Retinal pigment epithelial cell (primary cell): ENCODE data around the gene BAIAP2L2.

ENCODE experiments used
- DNase-seq: peaks from one replicate; pipeline ENCODE4 v3.0.0-alpha.2; 2010; ENCODE audit warnings: low read depth
- H3K4me3 ChIP-seq: 2 replicates; pipeline ENCODE4 v1.5.1; 2011; ENCODE audit warnings: mild to moderate bottlenecking, low read length, control low read depth, moderate library complexity
- TF ChIP-seq, protein P1 (sequence below): conservative IDR thresholded peaks from 2 replicates; pipeline ENCODE4 v1.5.1; 2011; ENCODE audit warnings: low read depth, low read length, control low read depth, inconsistent platforms

BAIAP2L2 gene

DNA sequence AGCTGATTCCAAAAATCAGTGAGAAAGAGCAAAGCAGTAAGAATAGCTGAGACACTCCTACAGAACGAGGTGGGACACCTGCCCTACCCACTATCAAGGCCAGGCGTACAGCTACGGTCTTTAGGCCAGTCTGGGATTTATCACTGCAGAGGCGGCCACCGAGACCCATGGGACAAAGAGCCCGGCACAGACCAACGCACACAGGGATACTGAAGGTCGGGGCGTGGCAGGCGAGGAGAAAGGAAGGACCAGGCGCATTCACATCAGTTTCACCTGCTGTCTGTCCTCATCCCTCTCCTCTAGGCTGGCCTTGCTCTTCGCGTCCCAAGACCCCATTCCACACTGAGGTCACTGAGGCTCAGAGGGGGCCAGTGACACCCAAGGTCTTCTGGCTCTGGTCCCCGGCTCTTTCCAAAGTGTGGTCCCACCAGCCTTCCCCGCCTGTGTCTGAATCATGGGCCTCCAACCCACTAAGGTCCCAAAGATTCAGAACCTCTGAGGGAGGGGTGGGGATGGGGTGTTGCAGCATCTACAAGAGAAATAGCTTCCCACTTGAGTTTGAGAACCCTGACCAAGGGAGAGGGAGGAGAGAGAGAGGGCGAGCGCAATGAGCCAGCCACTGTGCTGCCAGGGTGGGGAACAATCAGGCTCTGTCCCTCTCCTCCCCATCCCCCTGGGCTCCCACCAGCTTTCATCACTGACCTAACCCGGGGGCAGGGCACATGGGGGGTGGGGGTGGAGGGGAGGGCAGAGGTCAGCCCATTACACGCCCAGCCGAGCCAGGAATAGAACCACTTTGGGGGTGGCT is 60.5 kb downstream of the BAIAP2L2 start:
- DNase-seq = no peak
- TF ChIP-seq, protein P1, sequence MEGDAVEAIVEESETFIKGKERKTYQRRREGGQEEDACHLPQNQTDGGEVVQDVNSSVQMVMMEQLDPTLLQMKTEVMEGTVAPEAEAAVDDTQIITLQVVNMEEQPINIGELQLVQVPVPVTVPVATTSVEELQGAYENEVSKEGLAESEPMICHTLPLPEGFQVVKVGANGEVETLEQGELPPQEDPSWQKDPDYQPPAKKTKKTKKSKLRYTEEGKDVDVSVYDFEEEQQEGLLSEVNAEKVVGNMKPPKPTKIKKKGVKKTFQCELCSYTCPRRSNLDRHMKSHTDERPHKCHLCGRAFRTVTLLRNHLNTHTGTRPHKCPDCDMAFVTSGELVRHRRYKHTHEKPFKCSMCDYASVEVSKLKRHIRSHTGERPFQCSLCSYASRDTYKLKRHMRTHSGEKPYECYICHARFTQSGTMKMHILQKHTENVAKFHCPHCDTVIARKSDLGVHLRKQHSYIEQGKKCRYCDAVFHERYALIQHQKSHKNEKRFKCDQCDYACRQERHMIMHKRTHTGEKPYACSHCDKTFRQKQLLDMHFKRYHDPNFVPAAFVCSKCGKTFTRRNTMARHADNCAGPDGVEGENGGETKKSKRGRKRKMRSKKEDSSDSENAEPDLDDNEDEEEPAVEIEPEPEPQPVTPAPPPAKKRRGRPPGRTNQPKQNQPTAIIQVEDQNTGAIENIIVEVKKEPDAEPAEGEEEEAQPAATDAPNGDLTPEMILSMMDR = no peak
- no peak overlapping the region for H3K4me3 ChIP-seq

DNA sequence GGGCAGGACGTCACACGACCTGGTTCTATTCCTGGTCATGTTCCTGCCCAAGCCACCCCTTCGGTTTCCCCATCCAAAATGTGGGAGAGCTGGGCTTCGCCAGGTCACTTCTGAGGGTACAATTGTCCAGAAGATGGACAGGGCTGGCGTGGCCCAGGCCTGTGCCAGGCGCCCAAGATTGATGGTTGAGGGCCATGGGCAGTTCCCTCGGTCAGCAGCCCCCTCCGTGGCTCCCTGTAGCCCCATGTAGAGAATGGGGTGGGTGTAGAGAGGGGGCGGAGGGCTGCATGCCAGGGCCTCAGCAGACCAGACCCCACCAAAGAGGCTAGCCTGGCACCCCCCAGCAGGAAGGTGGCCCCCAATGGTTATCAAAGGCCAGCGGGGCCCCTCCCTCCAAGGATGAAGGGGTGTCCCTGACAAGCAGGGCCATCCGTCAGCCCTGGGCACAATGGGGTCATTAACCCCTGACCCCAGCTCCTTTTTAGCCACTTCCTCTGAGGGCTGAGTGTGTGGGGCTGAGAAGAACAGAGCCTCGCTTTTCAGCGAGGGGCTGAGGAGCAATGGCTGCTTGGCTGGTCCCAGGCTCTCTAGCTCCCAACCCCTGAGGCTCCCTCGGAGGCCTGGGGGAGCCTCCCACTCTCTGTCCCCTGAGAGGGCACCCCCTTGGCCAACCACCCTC is 64.3 kb downstream of the BAIAP2L2 start:
- TF ChIP-seq, protein P1 = no peak
- no peak for DNase-seq
- H3K4me3 ChIP-seq = no peak overlapping the region

DNA sequence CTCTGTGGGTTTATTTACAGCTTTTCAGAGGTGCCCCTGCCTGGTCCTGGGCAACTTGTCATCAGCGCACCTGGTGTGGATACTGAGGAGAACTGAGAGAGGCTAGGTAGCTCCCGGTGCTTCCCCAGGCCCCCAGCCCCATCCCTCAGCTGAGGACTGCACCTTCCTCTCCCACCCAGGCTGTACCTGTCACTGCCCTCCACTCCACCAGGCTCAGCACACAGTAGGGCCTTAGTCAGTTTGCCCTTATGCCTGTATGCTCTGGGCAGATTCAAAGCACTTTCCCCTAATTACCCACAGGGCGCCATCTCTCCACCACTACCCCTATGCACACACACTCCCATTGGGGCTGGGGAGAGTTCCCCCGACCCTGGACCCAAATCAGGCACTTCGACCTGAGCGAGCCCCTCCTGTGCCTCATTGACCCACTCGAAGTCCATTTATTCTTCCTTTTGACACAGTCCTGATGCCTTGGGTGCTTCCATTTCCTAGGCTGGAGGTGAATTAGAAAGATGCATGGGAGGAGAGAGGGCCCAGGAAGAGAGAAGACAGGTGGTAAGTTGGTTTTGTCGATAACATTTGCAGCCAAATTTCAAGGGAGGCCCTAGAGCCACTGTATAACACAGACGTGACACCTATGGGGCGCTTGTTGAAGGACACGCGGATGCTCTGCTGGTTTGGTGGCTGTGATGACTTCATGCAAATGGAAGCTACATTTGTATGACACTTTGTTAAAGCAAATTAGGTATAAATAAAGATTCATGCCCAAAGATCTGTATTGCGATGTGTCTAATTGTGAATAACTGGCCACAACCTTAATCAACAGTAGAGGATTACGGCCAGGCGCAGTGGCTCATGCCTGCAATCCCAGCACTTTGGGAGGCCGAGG is 67.1 kb downstream of the BAIAP2L2 start:
- DNase-seq = no peak
- H3K4me3 ChIP-seq = no peak overlapping the region
- TF ChIP-seq, protein P1 = no peak

DNA sequence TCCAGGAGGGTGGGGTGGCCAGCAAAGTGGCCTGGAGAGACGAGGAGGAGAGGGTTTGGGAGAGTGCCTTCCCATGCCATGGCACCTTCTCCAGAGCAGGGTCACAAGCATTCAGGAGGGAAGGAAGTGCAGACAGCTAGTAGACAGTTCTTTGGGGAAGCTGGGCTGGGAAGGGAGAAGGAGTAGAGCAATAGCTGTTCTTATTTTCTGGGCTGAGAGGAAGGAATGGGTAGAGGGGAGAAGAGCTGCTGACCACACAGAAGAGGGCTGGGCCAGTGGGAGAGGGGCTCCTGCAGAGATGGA is 68.0 kb downstream of the BAIAP2L2 start:
- no peak overlapping the region for H3K4me3 ChIP-seq

DNA sequence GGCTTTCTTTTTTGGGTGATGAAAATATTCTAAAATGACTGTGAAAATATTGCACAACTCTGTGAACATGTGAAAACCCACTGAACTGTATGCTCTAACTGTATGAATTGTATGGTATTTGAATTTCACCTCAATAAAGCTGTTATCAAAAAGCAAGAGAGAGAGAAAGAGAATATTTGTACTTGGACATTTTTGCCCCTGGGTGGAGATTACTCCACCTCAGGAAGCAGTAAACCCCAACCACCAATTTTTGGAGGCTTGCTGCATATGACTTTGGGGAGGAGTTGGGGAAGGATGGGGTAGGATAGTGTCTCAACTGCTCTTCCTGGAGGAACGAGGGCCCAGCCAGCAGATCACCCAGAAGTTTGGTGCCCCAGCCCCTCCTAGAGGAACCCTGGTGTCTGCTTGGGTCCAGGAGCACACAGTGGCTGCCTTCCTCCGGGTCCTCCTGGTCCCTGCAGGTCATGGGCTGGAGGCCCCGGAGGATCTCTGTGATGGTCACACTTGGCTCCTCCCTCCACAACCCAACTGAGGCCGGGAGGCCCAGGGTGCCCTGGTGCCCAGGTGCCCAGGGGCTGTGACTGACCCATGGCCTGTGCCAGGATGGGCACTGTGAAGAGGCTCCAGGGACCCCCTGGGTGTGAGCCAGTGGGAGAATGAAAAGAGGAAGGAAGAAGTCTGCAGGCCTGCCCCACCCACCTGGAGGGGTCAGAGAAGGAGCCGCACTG is 68.6 kb downstream of the BAIAP2L2 start:
- H3K4me3 ChIP-seq = no peak overlapping the region
- TF ChIP-seq, protein P1 = no peak
- no peak for DNase-seq

More for the DNA sequence above, 68.0 kb downstream of the BAIAP2L2 start:
- DNase-seq = no peak
- TF ChIP-seq, protein P1 = no peak

DNA sequence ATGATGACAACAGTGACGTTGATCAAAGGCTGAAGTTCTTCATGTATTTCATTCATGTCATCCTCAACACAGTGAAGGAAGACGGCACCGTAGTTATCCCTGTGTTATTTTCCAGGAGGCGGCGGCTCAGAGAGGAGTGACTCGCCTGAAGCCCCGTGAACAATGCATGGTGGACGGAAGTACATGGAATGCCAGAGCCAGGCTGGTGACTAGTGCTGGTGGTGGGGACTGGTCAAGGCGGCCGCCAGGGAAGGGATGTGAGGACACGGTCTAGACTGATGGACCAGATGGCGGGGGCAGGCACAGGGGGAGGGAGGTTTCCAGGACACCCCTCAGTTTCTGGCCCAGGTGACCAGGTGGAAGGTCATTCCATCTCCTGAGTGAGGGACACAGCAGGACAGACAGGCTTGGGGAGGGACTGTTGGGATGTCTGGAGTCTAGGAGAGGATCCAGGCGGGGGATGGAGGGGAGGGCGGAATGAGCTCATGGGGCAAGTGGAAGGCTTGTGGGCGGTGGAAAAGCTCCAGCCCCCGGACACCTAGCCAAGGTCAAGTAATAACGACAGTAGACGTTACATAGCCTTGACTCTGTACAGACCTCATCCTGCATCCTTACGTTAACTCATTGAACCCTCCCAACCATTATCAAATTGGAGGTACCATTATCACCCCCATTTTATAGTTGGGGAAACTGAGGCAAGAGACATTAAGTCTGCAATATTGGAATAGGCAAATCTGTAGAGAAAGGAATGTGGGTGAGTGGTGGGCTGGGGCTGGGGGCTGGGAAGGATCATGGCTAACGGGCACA is 69.3 kb downstream of the BAIAP2L2 start:
- H3K4me3 ChIP-seq = no peak overlapping the region
- TF ChIP-seq, protein P1 = no peak
- DNase-seq = no peak
